C4-2B (cell line): ENCODE measurements around the gene GRIP1.

Experiments used
- H3K27ac ChIP-seq: fragments of 450-650 bp; 2 replicates; pipeline ENCODE4 v1.5.1; 2017
- CTCF ChIP-seq: fragments of 450-650 bp; conservative IDR thresholded peaks from 2 replicates; pipeline ENCODE4 v1.5.1; 2017; ENCODE audit warnings: mild to moderate bottlenecking
- ZFX ChIP-seq: fragments of 450-650 bp; IDR thresholded peaks from 2 replicates; pipeline ENCODE4 v1.6.1; 2017

GRIP1 gene

GRCh38 chr12:66418908-66419307 lies 260.0 kb downstream of the GRIP1 start:
- no peak overlapping the region for H3K27ac ChIP-seq
- no peak for TF ChIP-seq CTCF
- no peak for TF ChIP-seq ZFX

- H3K27ac ChIP-seq, result no peak overlapping the region
- TF ChIP-seq CTCF, result no peak
- no peak for TF ChIP-seq ZFX
Observed at GRCh38 chr12:66417217-66417616, 261.7 kb downstream of the GRIP1 start.

GRCh38 chr12:66409195-66409871 lies 269.5 kb downstream of the GRIP1 start:
- no peak overlapping the region for H3K27ac ChIP-seq
- TF ChIP-seq ZFX (no peak), CTCF (peak; percentile 86)

GRCh38 chr12:66405395-66405794 lies 273.5 kb downstream of the GRIP1 start:
- TF ChIP-seq ZFX, result no peak
- TF ChIP-seq CTCF, result no peak
- H3K27ac ChIP-seq, result no peak overlapping the region

- TF ChIP-seq CTCF (no peak), ZFX (no peak)
- no peak overlapping the region for H3K27ac ChIP-seq
Observed at GRCh38 chr12:66403746-66404145, 275.1 kb downstream of the GRIP1 start.

- TF ChIP-seq ZFX (no peak), CTCF (no peak)
- H3K27ac ChIP-seq, result no peak overlapping the region
Observed at GRCh38 chr12:66399911-66400306, 279.0 kb downstream of the GRIP1 start.

- TF ChIP-seq ZFX (no peak), CTCF (no peak)
- no peak overlapping the region for H3K27ac ChIP-seq
Observed at GRCh38 chr12:66398931-66399910, 279.7 kb downstream of the GRIP1 start.
